ENCODE data around the gene IRX1.

The IRX1 gene

DNA sequence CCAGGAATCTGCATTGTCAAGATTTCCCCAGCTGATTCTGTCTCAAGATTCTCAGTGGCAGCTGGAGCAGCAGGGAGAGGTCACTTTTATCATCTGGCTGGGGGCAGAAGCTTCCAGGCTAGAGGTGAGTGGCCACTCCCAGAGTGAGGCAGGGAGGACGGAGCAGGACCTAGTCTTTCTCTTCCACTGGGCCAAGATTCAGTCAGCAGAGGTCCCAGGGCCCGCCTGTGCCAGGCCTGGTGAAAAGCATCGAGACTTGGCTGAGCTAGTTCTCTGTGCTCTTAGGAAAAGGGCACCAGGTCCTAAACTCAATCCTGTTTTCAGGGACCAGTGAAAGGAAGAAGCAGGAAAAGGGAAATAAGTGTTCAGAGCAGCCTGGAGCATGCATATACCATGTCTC, 46.6 kb downstream of the IRX1 start:
- Histone ChIP-seq H3K9me2 (replicated peaks; ENCODE audit: insufficient read depth, low read length) (no peaks in the 10 kb centered on the region), H3K4me3 (ENCODE audit: insufficient read depth, low read length, poor library complexity, severe bottlenecking) (no peak overlapping the region), H3K27ac (ENCODE audit: low read depth, low read length) (no peak overlapping the region), H3K4me2 (ENCODE audit: low read depth, low read length, poor library complexity, severe bottlenecking) (no peak overlapping the region), H3F3A (ENCODE audit: insufficient read depth) (no peaks in the 10 kb centered on the region), H2AFZ (ENCODE audit: low read depth, low read length, severe bottlenecking) (no peak overlapping the region), H3K9me3 (ENCODE audit: insufficient read depth, low read length) (no peaks in the 10 kb centered on the region), H3K9ac (ENCODE audit: low read length) (no peak overlapping the region), H3K27me3 (ENCODE audit: low read length) (no peaks in the 10 kb centered on the region), H3K79me2 (ENCODE audit: insufficient read depth, low read length) (no peaks in the 10 kb centered on the region), H4K20me1 (ENCODE audit: low read depth, low read length) (no peaks in the 10 kb centered on the region), H3K36me3 (ENCODE audit: low read length) (no peaks in the 10 kb centered on the region)
- TF ChIP-seq, protein P1, sequence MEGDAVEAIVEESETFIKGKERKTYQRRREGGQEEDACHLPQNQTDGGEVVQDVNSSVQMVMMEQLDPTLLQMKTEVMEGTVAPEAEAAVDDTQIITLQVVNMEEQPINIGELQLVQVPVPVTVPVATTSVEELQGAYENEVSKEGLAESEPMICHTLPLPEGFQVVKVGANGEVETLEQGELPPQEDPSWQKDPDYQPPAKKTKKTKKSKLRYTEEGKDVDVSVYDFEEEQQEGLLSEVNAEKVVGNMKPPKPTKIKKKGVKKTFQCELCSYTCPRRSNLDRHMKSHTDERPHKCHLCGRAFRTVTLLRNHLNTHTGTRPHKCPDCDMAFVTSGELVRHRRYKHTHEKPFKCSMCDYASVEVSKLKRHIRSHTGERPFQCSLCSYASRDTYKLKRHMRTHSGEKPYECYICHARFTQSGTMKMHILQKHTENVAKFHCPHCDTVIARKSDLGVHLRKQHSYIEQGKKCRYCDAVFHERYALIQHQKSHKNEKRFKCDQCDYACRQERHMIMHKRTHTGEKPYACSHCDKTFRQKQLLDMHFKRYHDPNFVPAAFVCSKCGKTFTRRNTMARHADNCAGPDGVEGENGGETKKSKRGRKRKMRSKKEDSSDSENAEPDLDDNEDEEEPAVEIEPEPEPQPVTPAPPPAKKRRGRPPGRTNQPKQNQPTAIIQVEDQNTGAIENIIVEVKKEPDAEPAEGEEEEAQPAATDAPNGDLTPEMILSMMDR (IDR thresholded peaks at IDR 0.05; ENCODE audit: insufficient read depth, low read length, poor library complexity, severe bottlenecking): no peak
- no peak for TF ChIP-seq EZH2phosphoT487 (conservative IDR thresholded peaks at IDR 0.05; ENCODE audit: low read length)

GRCh38 chr5:3650320-3650719, 54.7 kb downstream of the IRX1 start:
- Histone ChIP-seq H3K36me3 (ENCODE audit: low read length) (no peaks in the 10 kb centered on the region), H3K4me3 (ENCODE audit: insufficient read depth, low read length, poor library complexity, severe bottlenecking) (no peak overlapping the region), H3K27me3 (ENCODE audit: low read length) (no peaks in the 10 kb centered on the region), H3K4me2 (ENCODE audit: low read depth, low read length, poor library complexity, severe bottlenecking) (no peak overlapping the region), H2AFZ (ENCODE audit: low read depth, low read length, severe bottlenecking) (no peak overlapping the region), H3F3A (ENCODE audit: insufficient read depth) (no peaks in the 10 kb centered on the region), H4K20me1 (ENCODE audit: low read depth, low read length) (no peaks in the 10 kb centered on the region), H3K79me2 (ENCODE audit: insufficient read depth, low read length) (no peaks in the 10 kb centered on the region), H3K9me3 (ENCODE audit: insufficient read depth, low read length) (no peaks in the 10 kb centered on the region), H3K9me2 (replicated peaks; ENCODE audit: insufficient read depth, low read length) (no peaks in the 10 kb centered on the region), H3K9ac (ENCODE audit: low read length) (no peak overlapping the region), H3K27ac (ENCODE audit: low read depth, low read length) (no peak overlapping the region)
- TF ChIP-seq EZH2phosphoT487 (conservative IDR thresholded peaks at IDR 0.05; ENCODE audit: low read length): no peak
- TF ChIP-seq, protein P1 (IDR thresholded peaks at IDR 0.05; ENCODE audit: insufficient read depth, low read length, poor library complexity, severe bottlenecking): no peak

DNA sequence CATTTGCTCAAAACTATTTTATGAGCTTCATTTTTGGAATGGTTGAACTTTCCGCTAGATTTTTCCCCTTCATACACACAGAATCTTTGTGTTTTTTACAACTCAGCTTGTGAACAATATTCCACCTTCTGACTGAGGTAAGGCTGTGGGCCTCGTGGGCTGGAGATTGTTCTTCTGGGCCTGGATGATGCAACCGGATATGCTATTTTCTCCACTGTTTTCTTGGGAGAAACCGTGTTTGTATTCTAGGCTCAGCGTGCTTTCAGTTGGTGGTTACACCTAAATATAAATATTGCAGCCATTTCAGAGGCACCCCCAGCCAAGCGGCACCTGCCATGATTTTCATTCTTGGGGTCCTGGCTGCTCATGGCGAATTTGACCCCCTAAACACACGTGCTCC, 55.2 kb downstream of the IRX1 start:
- Histone ChIP-seq H3K4me3 (ENCODE audit: insufficient read depth, low read length, poor library complexity, severe bottlenecking) (no peak overlapping the region), H3K9ac (ENCODE audit: low read length) (no peak overlapping the region), H3K27me3 (ENCODE audit: low read length) (no peaks in the 10 kb centered on the region), H3K4me2 (ENCODE audit: low read depth, low read length, poor library complexity, severe bottlenecking) (no peak overlapping the region), H3F3A (ENCODE audit: insufficient read depth) (no peaks in the 10 kb centered on the region), H3K36me3 (ENCODE audit: low read length) (no peaks in the 10 kb centered on the region), H3K9me2 (replicated peaks; ENCODE audit: insufficient read depth, low read length) (no peaks in the 10 kb centered on the region), H3K27ac (ENCODE audit: low read depth, low read length) (no peak overlapping the region), H2AFZ (ENCODE audit: low read depth, low read length, severe bottlenecking) (no peak overlapping the region), H3K79me2 (ENCODE audit: insufficient read depth, low read length) (no peaks in the 10 kb centered on the region), H4K20me1 (ENCODE audit: low read depth, low read length) (no peaks in the 10 kb centered on the region), H3K9me3 (ENCODE audit: insufficient read depth, low read length) (no peaks in the 10 kb centered on the region)
- TF ChIP-seq EZH2phosphoT487 (conservative IDR thresholded peaks at IDR 0.05; ENCODE audit: low read length): no peak
- TF ChIP-seq, protein P1 (IDR thresholded peaks at IDR 0.05; ENCODE audit: insufficient read depth, low read length, poor library complexity, severe bottlenecking): no peak
